HepG2 (cell line): ENCODE data around the gene HOXA1. TPM values are rescaled to one million over a fixed set of nuclear protein-coding genes. Genes with fewer than 3 reads are reported as not detected.

Experiments used
- ATRX ChIP-seq: sonication (generic); formaldehyde crosslinking; IDR thresholded peaks from 2 replicates; pipeline ENCODE4 v1.4.0; 2020; ENCODE audit warnings: missing genetic modification reagents, borderline replicate concordance
- REXO4 ChIP-seq: sonication (generic); formaldehyde crosslinking; IDR thresholded peaks from 2 replicates; pipeline ENCODE4 v1.8.0; 2022; ENCODE audit warnings: missing genetic modification reagents, mild to moderate bottlenecking, borderline replicate concordance
- SRSF9 ChIP-seq: fragments of 200-400 bp; formaldehyde crosslinking; IDR thresholded peaks from 2 replicates; pipeline ENCODE4 v1.6.1; 2018; ENCODE audit warnings: borderline replicate concordance, mild to moderate bottlenecking, low read depth, low read length; ENCODE audit not compliant: insufficient read depth, poor library complexity, severe bottlenecking
- ZNF615 ChIP-seq: sonication (generic); formaldehyde crosslinking; IDR thresholded peaks from 2 replicates; pipeline ENCODE4 v1.5.0; 2020; ENCODE audit warnings: mild to moderate bottlenecking, missing genetic modification reagents, borderline replicate concordance
- ZNF737 ChIP-seq: sonication (generic); formaldehyde crosslinking; IDR thresholded peaks from 2 replicates; pipeline ENCODE4 v1.5.0; 2020; ENCODE audit warnings: missing genetic modification reagents, mild to moderate bottlenecking, borderline replicate concordance
- polyA plus RNA-seq, 8 experiments: library from polyadenylated mRNA; depleted of rRNA in 3 of 8; stranded (reverse) in 7 of 8; unstranded in 1 of 8; fragments of >200 nt; fragmentation: Illumina TruSeq in 4 of 8; extraction: Trizol in 4 of 8; gene quantifications; 2 replicates each; pipeline versions ENCODE4 v1.2.1 to v1.2.3, GENCODE V29; 2011 to 2016; ENCODE audit warnings: low read depth in 4 of 8, missing spikeins in 1 of 8, mixed read lengths in 1 of 8; ENCODE audit not compliant: insufficient read depth in 1 of 8
- total RNA-seq, 5 experiments: library from RNA; depleted of rRNA; stranded (reverse); fragments of >200 nt; fragmentation: Illumina TruSeq; extraction: Trizol; gene quantifications; 2 replicates each; pipeline ENCODE4 v1.2.3, GENCODE V29; 2016; ENCODE audit warnings: low read depth in 1 of 5
- TF ChIP-seq, protein P1 (sequence below): sonication (generic); formaldehyde crosslinking; IDR thresholded peaks from 2 replicates; pipeline ENCODE4 v1.4.0; 2020; ENCODE audit warnings: missing genetic modification reagents, borderline replicate concordance
- TF ChIP-seq, protein P2 (sequence below), 2 experiments: IDR thresholded peaks; 2 replicates each; pipeline ENCODE4 v1.6.1; 2011 to 2012; ENCODE audit warnings: low read length in 2 of 2, borderline replicate concordance in 1 of 2, low read depth in 1 of 2, mild to moderate bottlenecking in 1 of 2, moderate library complexity in 1 of 2
- TF ChIP-seq, protein P3 (sequence below): sonication (generic); formaldehyde crosslinking; IDR thresholded peaks from 2 replicates; pipeline ENCODE4 v1.5.1; 2020; ENCODE audit warnings: missing genetic modification reagents, mild to moderate bottlenecking, borderline replicate concordance
- TF ChIP-seq, protein P4 (sequence below): sonication (generic); formaldehyde crosslinking; IDR thresholded peaks from 2 replicates; pipeline ENCODE4 v1.4.0; 2020; ENCODE audit warnings: missing genetic modification reagents
- TF ChIP-seq, protein P5 (sequence below): sonication (generic); formaldehyde crosslinking; conservative IDR thresholded peaks from 2 replicates; pipeline ENCODE4 v1.4.0; 2020; ENCODE audit warnings: missing genetic modification reagents
- TF ChIP-seq, protein P6 (sequence below): sonication (generic); formaldehyde crosslinking; IDR thresholded peaks from 2 replicates; pipeline ENCODE4 v1.4.0; 2020; ENCODE audit warnings: mild to moderate bottlenecking, missing genetic modification reagents

The HOXA1 gene
- total and polyA plus RNA-seq, 2 of the 13 experiments (the other 11 are each of a cell fraction or from before 2014, with no cell fraction given): 0.18 to 0.20 TPM

DNA sequence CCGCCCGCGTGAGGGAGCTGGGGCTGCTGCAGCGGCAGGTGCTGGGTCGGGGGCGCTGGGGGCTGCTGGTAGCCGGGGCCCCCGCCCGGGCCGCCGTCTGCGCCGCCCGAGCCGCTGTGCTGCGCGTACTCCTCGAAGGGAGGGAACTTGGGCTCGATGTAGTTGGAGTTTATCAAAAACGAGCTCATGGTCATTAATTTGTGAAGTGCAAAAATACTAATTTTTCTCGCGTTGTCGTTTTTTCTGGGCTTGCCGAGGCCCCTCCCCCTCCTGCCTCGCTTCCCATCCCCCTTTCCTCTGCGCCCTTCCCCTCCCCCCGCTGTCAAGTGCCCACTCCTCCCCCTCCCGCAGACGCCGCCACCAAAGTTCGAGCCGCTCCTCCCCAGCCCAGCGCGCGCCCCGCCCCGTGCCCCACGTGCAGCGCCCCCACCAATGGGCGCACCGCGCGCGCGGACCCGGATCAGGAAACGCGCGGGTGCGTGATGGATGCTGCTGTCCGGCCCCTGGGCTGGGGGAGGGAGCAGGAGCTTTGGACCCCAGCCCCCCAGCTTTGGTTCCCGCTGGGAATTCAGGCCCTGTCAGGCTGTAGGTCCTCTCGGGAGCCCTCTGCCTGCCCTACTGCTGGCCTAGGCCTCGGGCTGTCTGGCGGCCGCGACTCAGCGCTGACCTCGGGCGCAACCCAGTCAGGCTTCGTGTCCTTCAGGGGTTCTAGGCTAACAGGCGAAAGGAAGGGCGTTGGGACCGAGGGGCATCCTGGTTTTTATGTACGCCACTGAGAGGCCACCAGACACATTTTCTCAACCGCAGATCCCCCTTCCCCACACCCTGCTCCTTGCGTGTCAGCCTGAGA lies 35.0 kb upstream of the HOXA1 start, which contains the start of gene HOXA4 (continued):
- TF ChIP-seq, protein P1, sequence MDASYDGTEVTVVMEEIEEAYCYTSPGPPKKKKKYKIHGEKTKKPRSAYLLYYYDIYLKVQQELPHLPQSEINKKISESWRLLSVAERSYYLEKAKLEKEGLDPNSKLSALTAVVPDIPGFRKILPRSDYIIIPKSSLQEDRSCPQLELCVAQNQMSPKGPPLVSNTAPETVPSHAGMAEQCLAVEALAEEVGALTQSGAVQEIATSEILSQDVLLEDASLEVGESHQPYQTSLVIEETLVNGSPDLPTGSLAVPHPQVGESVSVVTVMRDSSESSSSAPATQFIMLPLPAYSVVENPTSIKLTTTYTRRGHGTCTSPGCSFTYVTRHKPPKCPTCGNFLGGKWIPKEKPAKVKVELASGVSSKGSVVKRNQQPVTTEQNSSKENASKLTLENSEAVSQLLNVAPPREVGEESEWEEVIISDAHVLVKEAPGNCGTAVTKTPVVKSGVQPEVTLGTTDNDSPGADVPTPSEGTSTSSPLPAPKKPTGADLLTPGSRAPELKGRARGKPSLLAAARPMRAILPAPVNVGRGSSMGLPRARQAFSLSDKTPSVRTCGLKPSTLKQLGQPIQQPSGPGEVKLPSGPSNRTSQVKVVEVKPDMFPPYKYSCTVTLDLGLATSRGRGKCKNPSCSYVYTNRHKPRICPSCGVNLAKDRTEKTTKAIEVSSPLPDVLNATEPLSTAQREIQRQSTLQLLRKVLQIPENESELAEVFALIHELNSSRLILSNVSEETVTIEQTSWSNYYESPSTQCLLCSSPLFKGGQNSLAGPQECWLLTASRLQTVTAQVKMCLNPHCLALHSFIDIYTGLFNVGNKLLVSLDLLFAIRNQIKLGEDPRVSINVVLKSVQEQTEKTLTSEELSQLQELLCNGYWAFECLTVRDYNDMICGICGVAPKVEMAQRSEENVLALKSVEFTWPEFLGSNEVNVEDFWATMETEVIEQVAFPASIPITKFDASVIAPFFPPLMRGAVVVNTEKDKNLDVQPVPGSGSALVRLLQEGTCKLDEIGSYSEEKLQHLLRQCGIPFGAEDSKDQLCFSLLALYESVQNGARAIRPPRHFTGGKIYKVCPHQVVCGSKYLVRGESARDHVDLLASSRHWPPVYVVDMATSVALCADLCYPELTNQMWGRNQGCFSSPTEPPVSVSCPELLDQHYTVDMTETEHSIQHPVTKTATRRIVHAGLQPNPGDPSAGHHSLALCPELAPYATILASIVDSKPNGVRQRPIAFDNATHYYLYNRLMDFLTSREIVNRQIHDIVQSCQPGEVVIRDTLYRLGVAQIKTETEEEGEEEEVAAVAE (CRISPR knock-in tag): no peak
- TF ChIP-seq, protein P2, sequence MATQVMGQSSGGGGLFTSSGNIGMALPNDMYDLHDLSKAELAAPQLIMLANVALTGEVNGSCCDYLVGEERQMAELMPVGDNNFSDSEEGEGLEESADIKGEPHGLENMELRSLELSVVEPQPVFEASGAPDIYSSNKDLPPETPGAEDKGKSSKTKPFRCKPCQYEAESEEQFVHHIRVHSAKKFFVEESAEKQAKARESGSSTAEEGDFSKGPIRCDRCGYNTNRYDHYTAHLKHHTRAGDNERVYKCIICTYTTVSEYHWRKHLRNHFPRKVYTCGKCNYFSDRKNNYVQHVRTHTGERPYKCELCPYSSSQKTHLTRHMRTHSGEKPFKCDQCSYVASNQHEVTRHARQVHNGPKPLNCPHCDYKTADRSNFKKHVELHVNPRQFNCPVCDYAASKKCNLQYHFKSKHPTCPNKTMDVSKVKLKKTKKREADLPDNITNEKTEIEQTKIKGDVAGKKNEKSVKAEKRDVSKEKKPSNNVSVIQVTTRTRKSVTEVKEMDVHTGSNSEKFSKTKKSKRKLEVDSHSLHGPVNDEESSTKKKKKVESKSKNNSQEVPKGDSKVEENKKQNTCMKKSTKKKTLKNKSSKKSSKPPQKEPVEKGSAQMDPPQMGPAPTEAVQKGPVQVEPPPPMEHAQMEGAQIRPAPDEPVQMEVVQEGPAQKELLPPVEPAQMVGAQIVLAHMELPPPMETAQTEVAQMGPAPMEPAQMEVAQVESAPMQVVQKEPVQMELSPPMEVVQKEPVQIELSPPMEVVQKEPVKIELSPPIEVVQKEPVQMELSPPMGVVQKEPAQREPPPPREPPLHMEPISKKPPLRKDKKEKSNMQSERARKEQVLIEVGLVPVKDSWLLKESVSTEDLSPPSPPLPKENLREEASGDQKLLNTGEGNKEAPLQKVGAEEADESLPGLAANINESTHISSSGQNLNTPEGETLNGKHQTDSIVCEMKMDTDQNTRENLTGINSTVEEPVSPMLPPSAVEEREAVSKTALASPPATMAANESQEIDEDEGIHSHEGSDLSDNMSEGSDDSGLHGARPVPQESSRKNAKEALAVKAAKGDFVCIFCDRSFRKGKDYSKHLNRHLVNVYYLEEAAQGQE (IDR thresholded peaks at IDR 0.05; ENCODE audit: borderline replicate concordance in 1 of 2, low read depth in 1 of 2, low read length in 2 of 2): peak in 1 of 2 experiments; percentile 41; a peak in 1 of 4 replicates
- TF ChIP-seq ZNF737: no peak
- TF ChIP-seq REXO4 (CRISPR knock-in tag): no peak
- TF ChIP-seq, protein P3, sequence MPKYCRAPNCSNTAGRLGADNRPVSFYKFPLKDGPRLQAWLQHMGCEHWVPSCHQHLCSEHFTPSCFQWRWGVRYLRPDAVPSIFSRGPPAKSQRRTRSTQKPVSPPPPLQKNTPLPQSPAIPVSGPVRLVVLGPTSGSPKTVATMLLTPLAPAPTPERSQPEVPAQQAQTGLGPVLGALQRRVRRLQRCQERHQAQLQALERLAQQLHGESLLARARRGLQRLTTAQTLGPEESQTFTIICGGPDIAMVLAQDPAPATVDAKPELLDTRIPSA: no peak
- no peak for TF ChIP-seq ZNF615 (CRISPR knock-in tag)
- TF ChIP-seq, protein P4, sequence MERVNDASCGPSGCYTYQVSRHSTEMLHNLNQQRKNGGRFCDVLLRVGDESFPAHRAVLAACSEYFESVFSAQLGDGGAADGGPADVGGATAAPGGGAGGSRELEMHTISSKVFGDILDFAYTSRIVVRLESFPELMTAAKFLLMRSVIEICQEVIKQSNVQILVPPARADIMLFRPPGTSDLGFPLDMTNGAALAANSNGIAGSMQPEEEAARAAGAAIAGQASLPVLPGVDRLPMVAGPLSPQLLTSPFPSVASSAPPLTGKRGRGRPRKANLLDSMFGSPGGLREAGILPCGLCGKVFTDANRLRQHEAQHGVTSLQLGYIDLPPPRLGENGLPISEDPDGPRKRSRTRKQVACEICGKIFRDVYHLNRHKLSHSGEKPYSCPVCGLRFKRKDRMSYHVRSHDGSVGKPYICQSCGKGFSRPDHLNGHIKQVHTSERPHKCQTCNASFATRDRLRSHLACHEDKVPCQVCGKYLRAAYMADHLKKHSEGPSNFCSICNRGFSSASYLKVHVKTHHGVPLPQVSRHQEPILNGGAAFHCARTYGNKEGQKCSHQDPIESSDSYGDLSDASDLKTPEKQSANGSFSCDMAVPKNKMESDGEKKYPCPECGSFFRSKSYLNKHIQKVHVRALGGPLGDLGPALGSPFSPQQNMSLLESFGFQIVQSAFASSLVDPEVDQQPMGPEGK (CRISPR knock-in tag): peak; percentile 83
- no peak for TF ChIP-seq ATRX (CRISPR knock-in tag)
- TF ChIP-seq, protein P5, sequence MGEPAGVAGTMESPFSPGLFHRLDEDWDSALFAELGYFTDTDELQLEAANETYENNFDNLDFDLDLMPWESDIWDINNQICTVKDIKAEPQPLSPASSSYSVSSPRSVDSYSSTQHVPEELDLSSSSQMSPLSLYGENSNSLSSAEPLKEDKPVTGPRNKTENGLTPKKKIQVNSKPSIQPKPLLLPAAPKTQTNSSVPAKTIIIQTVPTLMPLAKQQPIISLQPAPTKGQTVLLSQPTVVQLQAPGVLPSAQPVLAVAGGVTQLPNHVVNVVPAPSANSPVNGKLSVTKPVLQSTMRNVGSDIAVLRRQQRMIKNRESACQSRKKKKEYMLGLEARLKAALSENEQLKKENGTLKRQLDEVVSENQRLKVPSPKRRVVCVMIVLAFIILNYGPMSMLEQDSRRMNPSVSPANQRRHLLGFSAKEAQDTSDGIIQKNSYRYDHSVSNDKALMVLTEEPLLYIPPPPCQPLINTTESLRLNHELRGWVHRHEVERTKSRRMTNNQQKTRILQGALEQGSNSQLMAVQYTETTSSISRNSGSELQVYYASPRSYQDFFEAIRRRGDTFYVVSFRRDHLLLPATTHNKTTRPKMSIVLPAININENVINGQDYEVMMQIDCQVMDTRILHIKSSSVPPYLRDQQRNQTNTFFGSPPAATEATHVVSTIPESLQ: no peak
- no peak for TF ChIP-seq SRSF9
- TF ChIP-seq, protein P6, sequence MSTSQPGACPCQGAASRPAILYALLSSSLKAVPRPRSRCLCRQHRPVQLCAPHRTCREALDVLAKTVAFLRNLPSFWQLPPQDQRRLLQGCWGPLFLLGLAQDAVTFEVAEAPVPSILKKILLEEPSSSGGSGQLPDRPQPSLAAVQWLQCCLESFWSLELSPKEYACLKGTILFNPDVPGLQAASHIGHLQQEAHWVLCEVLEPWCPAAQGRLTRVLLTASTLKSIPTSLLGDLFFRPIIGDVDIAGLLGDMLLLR (CRISPR knock-in tag): 0 out of 2 replicates have a peak, but pooled peaks have one; percentile 27
